ENCODE data around the gene ACACA.
"Not testable (repeated sequence)": the region's sequence is repeated elsewhere in the genome, so short reads cannot be mapped to it uniquely, and the experiment has no call there.

ACACA gene

DNA sequence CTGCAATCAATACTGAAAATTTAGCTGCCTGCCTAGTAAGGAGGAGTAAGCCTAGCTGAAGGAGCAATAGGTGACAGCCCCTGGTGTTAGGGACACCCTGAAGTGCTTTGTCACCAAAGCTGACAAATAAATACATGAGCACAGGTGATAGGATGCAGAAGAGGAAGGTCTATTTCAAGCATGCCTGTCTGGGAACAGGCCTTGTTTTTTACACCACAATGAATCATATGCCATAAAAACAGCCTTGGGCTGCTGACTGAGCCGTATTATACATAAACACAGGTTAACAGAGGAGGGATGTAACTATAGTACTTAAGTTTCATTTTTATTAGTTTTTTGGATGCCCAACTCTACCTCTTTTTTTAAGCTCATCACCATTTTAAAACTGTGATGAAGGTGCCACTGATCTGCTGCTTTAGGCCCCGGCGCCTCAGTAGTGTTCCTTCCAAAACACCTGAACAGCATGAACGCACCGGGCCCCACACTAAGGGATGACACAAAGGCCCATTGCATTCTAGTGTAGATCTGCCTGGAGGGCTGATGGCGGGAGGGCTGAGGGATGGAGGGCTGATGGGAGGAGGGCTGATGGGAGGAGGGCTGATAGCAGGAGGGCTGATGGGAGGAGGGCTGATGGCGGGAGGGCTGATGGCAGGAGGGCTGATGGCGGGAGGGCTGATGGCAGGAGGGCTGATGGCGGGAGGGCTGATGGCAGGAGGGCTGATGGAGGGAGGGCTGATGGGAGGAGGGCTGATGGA, 307.5 kb downstream of the ACACA start:
- no peak for DNase-seq (ENCODE audit: low read depth)

GRCh38 chr17:37098152-37098551, 308.5 kb downstream of the ACACA start:
- DNase-seq (ENCODE audit: low read depth): no peak

DNA sequence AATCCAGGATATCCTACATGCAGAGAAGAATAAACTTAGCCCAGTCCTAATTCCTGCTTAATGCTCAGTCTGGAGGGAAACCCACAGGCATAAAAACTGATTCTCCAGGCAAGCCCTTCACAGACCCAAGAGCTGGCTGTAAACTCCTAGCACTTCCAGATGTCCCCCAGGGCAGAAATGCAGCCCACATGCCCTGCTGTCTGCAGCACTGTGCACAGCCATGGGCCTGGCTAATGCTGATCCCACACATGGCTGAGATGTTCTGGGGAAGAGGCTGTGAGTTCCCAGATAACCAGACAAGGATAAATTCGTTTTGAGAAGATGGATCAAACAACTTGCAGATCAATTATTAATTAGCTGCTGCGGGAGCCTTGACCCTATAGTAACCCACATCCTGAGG, 309.5 kb downstream of the ACACA start:
- DNase-seq (ENCODE audit: low read depth): no peak

DNA sequence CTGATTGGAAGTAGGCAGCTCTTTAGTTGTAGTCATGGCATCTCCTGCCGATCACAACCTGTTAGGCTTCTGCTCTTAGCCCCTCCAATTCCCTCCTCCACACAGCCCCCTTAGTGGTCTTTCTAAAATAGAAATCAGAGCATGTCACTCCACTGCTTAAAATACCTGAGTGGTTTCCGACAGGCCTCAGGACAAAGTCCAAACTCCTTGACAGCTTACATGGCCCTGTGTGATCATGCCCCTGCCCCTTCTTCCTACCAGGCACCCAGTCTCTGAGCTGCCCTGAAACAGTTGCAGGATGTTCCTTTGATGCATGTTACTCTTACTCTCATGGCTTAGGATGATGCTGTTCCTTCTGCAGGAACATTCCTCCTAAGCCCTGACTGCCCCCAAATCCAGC, 310.6 kb downstream of the ACACA start:
- no peak for DNase-seq (ENCODE audit: low read depth)

- no peak for DNase-seq (ENCODE audit: low read depth)
These were observed 312.2 kb downstream of the ACACA start for GRCh38 chr17:37094391-37094790.

GRCh38 chr17:37092701-37093100, 313.9 kb downstream of the ACACA start:
- DNase-seq (ENCODE audit: low read depth): no peak

- DNase-seq (ENCODE audit: low read depth): no peak
These were observed 314.6 kb downstream of the ACACA start for GRCh38 chr17:37092071-37092470.

- DNase-seq (ENCODE audit: low read depth): no peak
These were observed 315.7 kb downstream of the ACACA start for GRCh38 chr17:37090941-37091340.

DNA sequence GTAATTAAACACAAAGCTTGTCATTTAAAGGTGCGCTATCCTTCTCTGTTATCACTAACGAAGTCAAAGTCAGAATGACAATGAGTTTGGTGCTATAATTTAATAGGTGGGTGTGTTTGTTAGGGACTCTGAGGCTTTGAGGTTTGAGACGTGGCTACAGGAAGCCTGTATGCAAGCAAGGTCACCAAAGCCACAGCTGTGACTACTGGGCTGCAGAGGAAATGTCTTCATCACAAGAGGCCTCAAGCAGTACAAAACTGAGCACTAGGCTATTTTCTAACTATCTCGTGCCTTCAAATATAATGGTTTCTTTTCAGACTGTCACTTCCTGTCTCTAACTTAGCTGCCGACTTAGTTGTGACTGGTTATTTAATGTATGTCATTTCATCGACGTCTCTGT, 316.7 kb downstream of the ACACA start:
- peak; percentile 22 for DNase-seq (ENCODE audit: low read depth)

GRCh38 chr17:37088913-37089312, 317.7 kb downstream of the ACACA start:
- DNase-seq (ENCODE audit: low read depth): no peak

GRCh38 chr17:37088459-37088858, 318.2 kb downstream of the ACACA start:
- no peak for DNase-seq (ENCODE audit: low read depth)

- DNase-seq (ENCODE audit: low read depth): no peak
These were observed 319.0 kb downstream of the ACACA start for GRCh38 chr17:37087683-37088082.

DNA sequence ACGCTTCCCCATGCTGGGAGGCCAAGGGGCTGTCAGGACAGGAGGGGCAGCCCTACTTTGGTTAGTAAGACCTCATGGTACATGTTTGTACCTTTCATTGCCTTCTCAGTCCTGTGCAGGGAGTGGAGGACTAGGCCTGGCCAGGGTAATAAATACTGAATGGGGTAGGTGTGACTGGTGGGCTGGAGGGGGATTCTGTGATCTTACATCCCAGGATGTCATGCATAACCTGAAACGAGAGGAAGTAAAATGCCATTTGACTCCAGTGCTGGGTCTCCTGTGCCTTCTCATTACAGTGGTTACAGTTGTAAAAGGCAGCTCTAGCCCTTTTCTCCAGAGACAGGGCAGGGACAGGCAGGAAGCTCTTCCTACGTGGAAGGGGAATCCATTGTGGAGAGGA, 319.7 kb downstream of the ACACA start:
- DNase-seq (ENCODE audit: low read depth): no peak

GRCh38 chr17:37086334-37086733, 320.3 kb downstream of the ACACA start:
- DNase-seq (ENCODE audit: low read depth): no peak

GRCh38 chr17:37084372-37084771, 322.3 kb downstream of the ACACA start:
- no peak for DNase-seq (ENCODE audit: low read depth)

- DNase-seq (ENCODE audit: low read depth): no peak
These were observed 323.2 kb downstream of the ACACA start for GRCh38 chr17:37083456-37083855.

DNA sequence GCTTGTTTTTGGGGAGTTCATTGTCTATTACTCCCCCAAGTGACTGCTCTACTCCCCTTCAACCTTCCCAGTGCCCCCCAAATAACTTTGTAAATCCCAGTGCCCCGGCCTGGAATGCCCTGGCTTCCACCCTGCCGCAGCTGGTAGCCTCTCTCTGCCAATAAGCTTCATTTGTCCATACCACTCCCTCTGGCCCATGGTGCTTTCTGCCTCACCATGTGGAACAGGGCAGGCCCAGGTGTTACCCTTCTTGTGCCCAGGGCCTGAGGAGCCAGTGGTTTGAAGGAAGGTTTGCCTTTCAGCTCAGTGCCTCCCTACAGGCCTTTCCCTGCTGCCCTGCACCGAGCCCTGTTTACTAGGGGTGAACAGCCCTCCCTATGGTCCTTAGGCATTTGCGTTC, 323.7 kb downstream of the ACACA start:
- no peak for DNase-seq (ENCODE audit: low read depth)

DNA sequence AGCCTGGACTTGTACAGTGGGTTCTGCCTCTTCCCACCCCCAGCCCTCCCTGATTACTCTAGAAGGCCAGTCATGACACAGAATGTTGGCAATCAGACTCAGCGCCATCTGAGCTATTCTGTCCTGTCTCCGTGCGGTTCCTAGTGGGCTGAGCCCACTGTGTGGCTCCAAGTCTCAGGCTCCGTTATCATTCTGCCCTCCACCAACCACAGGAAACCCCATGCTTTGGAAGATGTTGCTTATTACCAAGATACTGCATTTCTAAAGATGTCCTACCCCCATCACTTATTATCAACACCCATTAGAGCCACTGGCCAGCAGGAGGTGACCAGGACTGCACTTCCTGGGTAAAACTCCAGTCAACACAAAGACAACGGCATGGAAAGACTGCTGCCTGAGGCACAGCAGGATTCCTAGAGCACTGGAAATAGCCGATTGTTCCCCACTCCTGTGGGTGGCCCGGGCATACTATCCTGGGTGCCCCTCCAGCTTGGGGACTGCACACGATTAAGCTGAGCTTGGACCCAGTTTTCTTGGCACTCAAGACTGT, 324.2 kb downstream of the ACACA start:
- DNase-seq (ENCODE audit: low read depth): no peak

GRCh38 chr17:37081287-37081686, 325.3 kb downstream of the ACACA start:
- DNase-seq (ENCODE audit: low read depth): no peak

GRCh38 chr17:37079735-37080134, 326.9 kb downstream of the ACACA start:
- no peak for DNase-seq (ENCODE audit: low read depth)

- no peak for DNase-seq (ENCODE audit: low read depth)
These were observed 327.4 kb downstream of the ACACA start for GRCh38 chr17:37079065-37079708.

DNA sequence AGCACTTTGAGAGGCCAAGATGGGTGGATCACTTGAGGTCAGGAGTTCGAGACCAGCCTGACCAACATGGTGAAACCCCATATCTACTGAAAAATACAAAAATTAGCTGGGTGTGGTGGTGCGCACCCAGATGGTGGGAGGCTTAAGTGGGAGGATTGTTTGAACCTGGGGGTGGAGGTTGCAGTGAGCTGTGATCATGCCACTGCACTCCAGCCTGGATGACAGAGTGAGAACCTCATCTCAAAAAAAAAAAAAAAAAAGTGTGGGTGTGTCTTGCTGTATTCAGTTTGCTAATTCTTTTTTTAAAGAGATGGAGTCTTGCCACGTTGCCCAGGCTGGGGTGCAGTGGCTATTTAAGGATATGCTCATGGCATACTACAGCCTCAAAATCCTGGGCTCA, 333.2 kb downstream of the ACACA start:
- DNase-seq (ENCODE audit: low read depth): not testable (repeated sequence)

DNA sequence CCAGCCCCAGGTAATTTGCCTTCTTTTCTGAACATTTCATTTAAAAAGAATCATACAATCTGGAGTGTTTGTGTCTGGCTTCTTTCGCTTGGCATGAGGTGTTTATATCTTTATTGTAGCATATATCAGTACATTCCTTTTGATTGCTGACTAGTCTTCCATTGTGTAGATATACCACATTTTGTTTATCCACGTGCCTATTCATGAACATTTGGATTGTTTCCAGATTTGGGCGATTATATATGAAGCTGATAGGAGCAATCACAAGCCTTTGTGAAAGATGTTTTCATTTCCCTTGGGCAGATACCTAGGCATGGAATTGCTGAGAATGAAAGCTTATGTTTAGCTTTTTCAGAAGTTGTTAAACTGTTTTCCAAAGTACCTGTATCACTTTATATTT, 337.5 kb downstream of the ACACA start:
- no peak for DNase-seq (ENCODE audit: low read depth)

DNA sequence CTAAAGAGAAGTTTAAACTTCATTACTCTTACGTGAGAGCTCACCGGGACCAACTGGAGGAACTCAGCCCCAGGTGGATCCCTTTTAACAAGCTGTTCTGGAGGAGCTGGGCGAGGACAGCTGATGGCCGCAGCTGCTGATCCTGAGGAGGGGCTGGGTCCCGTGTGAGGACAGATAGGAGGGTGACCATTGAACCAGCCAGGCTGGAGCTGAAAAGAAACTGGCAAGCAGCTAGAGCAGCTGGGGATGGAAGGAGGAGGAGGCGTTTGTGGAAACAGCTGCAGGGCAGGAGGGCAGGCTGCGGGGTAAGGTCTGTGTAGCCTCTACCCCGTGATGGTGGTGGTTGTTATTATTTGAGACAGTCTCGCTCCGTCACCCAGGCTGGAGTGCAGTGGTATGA, 338.4 kb downstream of the ACACA start:
- DNase-seq (ENCODE audit: low read depth): no peak
